HG03520 (cell line): ENCODE data around the gene FAM236A.
"Not testable (repeated sequence)": the region's sequence is repeated elsewhere in the genome, so short reads cannot be mapped to it uniquely, and the experiment has no call there.

ENCODE experiments used
- ATAC-seq: cut with Tn5 transposase; IDR thresholded peaks from one replicate; pipeline ENCODE4 v1.9.1; 2021; ENCODE audit warnings: mild to moderate bottlenecking, moderate library complexity; ENCODE audit not compliant: unreplicated experiment

FAM236A gene

GRCh38 chrX:72937906-72938305, at the start of gene FAM236A:
Gene FAM236A (plus strand): TSS chrX:72938206. CDS start chrX:72938263, 57 bp downstream.
- ATAC-seq = not testable (repeated sequence)

- ATAC-seq = not testable (repeated sequence)
These were observed 48.3 kb upstream of the FAM236A start for GRCh38 chrX:72889740-72890139.

- not testable (repeated sequence) for ATAC-seq
These were observed 25.7 kb upstream of the FAM236A start, which contains the start of gene FAM236C for GRCh38 chrX:72912315-72912714. Gene FAM236C (plus strand): TSS chrX:72912615. CDS start chrX:72912715, 100 bp downstream.

DNA sequence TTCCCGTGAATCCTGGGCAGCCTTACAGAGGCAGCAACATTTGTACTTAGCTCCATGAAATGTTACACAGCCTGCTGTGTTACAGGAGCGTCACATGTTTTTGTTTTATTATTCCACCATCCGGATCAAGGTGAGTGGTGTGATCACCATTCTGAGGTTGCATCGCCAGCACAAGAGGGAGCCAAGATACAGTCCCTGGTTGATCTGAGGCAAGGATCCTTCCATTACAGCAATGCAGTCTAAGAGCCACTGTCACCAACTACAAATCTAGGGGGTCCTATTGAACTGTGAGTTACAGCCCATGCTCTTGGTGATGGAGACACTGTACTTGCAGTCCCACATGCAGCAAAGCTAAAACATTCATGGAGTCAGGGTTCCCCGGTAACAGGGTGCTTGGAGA, 21.9 kb upstream of the FAM236A start:
- not testable (repeated sequence) for ATAC-seq

DNA sequence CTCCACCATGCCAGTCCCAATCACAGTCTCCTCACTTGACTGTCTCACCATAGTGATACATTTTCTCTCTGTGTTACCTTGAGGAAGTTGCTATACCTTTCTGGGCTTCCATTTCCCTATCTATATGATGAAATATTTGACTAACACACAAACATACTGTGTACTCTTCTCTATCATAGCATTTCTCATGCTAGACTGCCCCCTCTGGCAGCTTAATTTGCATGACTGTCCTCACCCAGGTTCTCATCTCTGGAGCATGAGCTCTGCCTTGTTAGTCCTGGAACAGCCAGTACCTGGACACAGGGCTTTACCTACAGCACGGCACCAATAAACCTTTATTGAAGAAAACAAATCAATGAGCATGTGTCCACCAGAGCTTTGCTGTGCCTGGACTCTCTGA, 5.7 kb upstream of the FAM236A start:
- not testable (repeated sequence) for ATAC-seq

DNA sequence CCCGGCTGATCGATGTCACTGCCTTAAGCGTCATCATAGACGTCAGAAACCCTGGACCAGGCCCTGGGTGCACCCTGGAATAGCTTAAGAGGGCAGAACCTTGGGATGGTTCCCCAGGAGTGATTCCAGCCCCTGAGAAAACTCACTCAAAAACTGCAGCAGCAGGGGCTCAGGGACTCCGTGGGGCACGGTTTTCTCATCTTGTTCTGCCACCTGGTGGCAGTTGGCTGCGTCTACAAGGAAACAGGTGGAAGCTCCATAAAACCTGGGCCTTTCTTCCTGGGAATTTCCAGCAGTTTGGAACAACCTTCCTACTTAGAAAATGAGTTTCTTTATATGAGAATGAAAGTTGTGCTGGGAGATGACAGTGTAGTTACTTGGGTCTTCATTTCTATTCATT, 1.6 kb upstream of the FAM236A start:
- ATAC-seq = not testable (repeated sequence)

GRCh38 chrX:72936882-72937455, 1.0 kb upstream of the FAM236A start:
- not testable (repeated sequence) for ATAC-seq

- not testable (repeated sequence) for ATAC-seq
These were observed 4.3 kb downstream of the FAM236A start for GRCh38 chrX:72942272-72942671.

GRCh38 chrX:72943035-72943818, 5.2 kb downstream of the FAM236A start:
- peak; percentile 54 for ATAC-seq

DNA sequence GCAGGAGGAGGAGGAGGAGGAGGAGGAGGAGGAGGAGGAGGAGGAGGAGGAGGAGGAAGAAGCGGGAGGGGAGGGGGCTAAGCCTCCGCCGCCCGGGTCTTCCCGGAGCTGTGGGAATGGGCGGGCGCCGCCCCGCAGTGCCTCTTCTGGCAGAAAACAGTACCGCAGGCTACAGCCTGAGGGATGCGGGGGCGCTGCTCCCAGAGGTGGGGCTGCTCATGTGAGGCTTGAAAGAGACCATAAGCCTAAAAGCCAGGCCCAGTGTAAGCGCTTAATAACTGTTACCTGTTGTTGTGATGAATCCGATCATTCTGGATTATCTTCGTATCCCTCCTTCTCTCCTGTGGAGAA, 5.8 kb downstream of the FAM236A start, which contains the start of gene DMRTC1:
TSS of gene DMRTC1 (minus strand) at position 19 of the 351 bp plus-strand sequence. CDS start 68,143 bp downstream, outside the sequence.
- ATAC-seq = peak; percentile 80

- not testable (repeated sequence) for ATAC-seq
These were observed 22.0 kb downstream of the FAM236A start for GRCh38 chrX:72959971-72960370.

DNA sequence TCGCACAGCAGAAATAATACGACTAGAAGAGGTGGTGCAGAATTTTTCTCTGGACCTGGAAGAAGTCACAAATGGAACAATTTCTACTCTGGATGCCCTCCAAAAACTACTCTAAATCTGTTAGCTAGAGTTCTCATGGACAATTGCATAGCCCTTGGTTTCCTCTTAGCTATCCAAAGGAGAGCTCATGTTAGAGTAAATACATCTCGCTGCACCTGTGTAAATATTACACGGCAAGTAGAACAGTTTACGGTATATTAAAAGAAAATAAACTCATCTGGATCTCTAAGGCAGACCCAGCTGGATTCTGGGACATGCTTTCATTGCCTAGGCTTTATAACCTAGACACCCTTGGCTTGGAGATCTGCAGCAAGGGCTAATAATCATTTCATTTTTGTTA, 33.9 kb downstream of the FAM236A start:
- not testable (repeated sequence) for ATAC-seq

DNA sequence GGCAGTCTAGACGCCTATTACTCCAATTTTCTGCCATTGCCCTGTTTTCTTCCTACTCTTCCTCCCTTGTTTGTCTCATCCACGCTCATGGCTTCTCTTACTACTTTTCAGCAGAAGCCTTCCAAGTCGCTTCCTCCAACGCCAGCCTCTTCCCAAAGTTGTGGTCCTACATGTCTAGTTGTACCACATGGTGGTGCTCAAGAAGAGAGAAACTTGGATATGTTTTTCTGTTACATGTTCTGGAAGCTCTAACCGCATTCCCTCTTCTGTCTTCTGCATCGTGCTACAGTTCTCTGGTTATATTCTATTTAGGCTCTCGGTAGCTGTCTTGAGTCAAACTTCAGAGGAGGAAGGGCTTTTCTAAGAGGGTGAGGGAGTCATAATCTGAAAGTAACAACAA, 36.9 kb downstream of the FAM236A start:
- not testable (repeated sequence) for ATAC-seq

- ATAC-seq = not testable (repeated sequence)
These were observed 43.0 kb downstream of the FAM236A start for GRCh38 chrX:72980894-72981469.
